Hematopoietic multipotent progenitor cell treated with erythropoietin and hydrocortisone succinate and interleukin-3 and kit ligand, for 17 days (in vitro differentiated cells): Measurements from ENCODE around the gene KCNK10.

Experiments
- DNase-seq: peaks from one replicate; pipeline ENCODE4 v3.0.0-alpha.2; 2015; ENCODE audit warnings: low spot score

The KCNK10 gene

GRCh38 chr14:88323086-88323522 lies at the start of gene KCNK10:
Gene KCNK10, minus strand, starts transcription at chr14:88323269. Its CDS starts 471 bp downstream, at chr14:88322798.
- DNase-seq, result no peak

- no peak for DNase-seq
Measured at GRCh38 chr14:88369496-88369895, 46.4 kb upstream of the KCNK10 start.

- no peak for DNase-seq
Measured at GRCh38 chr14:88364710-88365413, 41.8 kb upstream of the KCNK10 start.

- DNase-seq, result no peak
Measured at GRCh38 chr14:88363644-88364043, 40.6 kb upstream of the KCNK10 start.

GRCh38 chr14:88359500-88359899 lies 36.4 kb upstream of the KCNK10 start:
- DNase-seq, result no peak

GRCh38 chr14:88354358-88354757 lies 31.3 kb upstream of the KCNK10 start:
- no peak for DNase-seq

GRCh38 chr14:88352698-88353097 lies 29.6 kb upstream of the KCNK10 start:
- DNase-seq, result no peak

- DNase-seq, result no peak
Measured at GRCh38 chr14:88351966-88352691, 29.1 kb upstream of the KCNK10 start.

GRCh38 chr14:88348546-88348945 lies 25.5 kb upstream of the KCNK10 start:
- no peak for DNase-seq

GRCh38 chr14:88346048-88346639 lies 23.1 kb upstream of the KCNK10 start:
- no peak for DNase-seq

- DNase-seq, result no peak
Measured at GRCh38 chr14:88342980-88343379, 19.9 kb upstream of the KCNK10 start.

- no peak for DNase-seq
Measured at GRCh38 chr14:88340357-88340756, 17.3 kb upstream of the KCNK10 start.

- DNase-seq, result no peak
Measured at GRCh38 chr14:88333036-88333435, 10.0 kb upstream of the KCNK10 start.

GRCh38 chr14:88327497-88327896 lies 4.4 kb upstream of the KCNK10 start:
- no peak for DNase-seq

- no peak for DNase-seq
Measured at GRCh38 chr14:88326352-88327103, 3.5 kb upstream of the KCNK10 start.

- no peak for DNase-seq
Measured at GRCh38 chr14:88325883-88326282, 2.8 kb upstream of the KCNK10 start.

- no peak for DNase-seq
Measured at GRCh38 chr14:88324930-88325329, 1.9 kb upstream of the KCNK10 start.

GRCh38 chr14:88324491-88324890 lies 1.4 kb upstream of the KCNK10 start:
- DNase-seq, result no peak

GRCh38 chr14:88323523-88324199 lies 592 bp upstream of the KCNK10 start:
- DNase-seq, result no peak

- no peak for DNase-seq
Measured at GRCh38 chr14:88322504-88323085, 474 bp downstream of the KCNK10 start.

GRCh38 chr14:88321692-88322503 lies 1.2 kb downstream of the KCNK10 start:
- no peak for DNase-seq
